Neural progenitor cell (in vitro differentiated cells): ENCODE measurements around the gene PAM. TPM values are rescaled to one million over a fixed set of nuclear protein-coding genes. Genes with fewer than 3 reads are reported as not detected.

Source experiments
- DNase-seq: peaks from one replicate; pipeline ENCODE4 v3.0.0-alpha.2; 2016; ENCODE audit warnings: low spot score
- H2AFZ ChIP-seq: fragments of 200-600 bp; sonication (generic); replicated peaks from 2 replicates; pipeline ENCODE4 v1.6.1; 2016; ENCODE audit warnings: antibody characterized with exemption
- H3F3A ChIP-seq: fragments of 200-600 bp; sonication (generic); 2 replicates; pipeline ENCODE4 v1.6.1; 2016; ENCODE audit warnings: antibody characterized with exemption, low read depth
- H3K27ac ChIP-seq: fragments of 200-600 bp; sonication (generic); 2 replicates; pipeline ENCODE4 v1.5.1; 2016; ENCODE audit warnings: mild to moderate bottlenecking
- H3K27me3 ChIP-seq: fragments of 200-600 bp; sonication (generic); 2 replicates; pipeline ENCODE4 v1.6.1; 2016; ENCODE audit warnings: mild to moderate bottlenecking, moderate library complexity
- H3K36me3 ChIP-seq: fragments of 200-600 bp; sonication (generic); 2 replicates; pipeline ENCODE4 v1.5.1; 2016
- H3K4me1 ChIP-seq: fragments of 200-600 bp; sonication (generic); 2 replicates; pipeline ENCODE4 v1.6.1; 2016; ENCODE audit warnings: mixed run types
- H3K4me2 ChIP-seq: fragments of 200-600 bp; sonication (generic); 2 replicates; pipeline ENCODE4 v1.6.1; 2016
- H3K4me3 ChIP-seq: fragments of 200-600 bp; sonication (generic); 2 replicates; pipeline ENCODE4 v1.5.1; 2016
- H3K79me2 ChIP-seq: fragments of 200-600 bp; sonication (generic); 2 replicates; pipeline ENCODE4 v1.6.1; 2016; ENCODE audit warnings: low read depth
- H3K9ac ChIP-seq: fragments of 200-600 bp; sonication (generic); 2 replicates; pipeline ENCODE4 v1.6.1; 2016
- H3K9me3 ChIP-seq: fragments of 200-600 bp; sonication (generic); 2 replicates; pipeline ENCODE4 v1.5.1; 2016; ENCODE audit warnings: low read depth
- H4K20me1 ChIP-seq: fragments of 200-600 bp; sonication (generic); 2 replicates; pipeline ENCODE4 v1.6.1; 2016; ENCODE audit warnings: low read depth
- H3K27ac Mint-ChIP-seq: 3 replicates; pipeline ENCODE4 v1.8.0; 2021; ENCODE audit warnings: mixed read lengths
- H3K27me3 Mint-ChIP-seq: 2 replicates; pipeline ENCODE4 v1.8.0; 2022; ENCODE audit warnings: low read depth, mild to moderate bottlenecking, inconsistent platforms, moderate library complexity, mixed read lengths; ENCODE audit not compliant: insufficient read depth
- H3K36me3 Mint-ChIP-seq: 3 replicates; pipeline ENCODE4 v1.8.0; 2021; ENCODE audit warnings: mixed read lengths
- H3K4me1 Mint-ChIP-seq: 3 replicates; pipeline ENCODE4 v1.8.0; 2021; ENCODE audit warnings: mixed read lengths
- H3K4me3 Mint-ChIP-seq: 3 replicates; pipeline ENCODE4 v1.8.0; 2021; ENCODE audit warnings: mild to moderate bottlenecking, moderate library complexity, mixed read lengths
- H3K9me3 Mint-ChIP-seq: 3 replicates; pipeline ENCODE4 v1.8.0; 2020; ENCODE audit warnings: mixed read lengths
- CTCF ChIP-seq: fragments of 200-600 bp; sonication (generic); IDR thresholded peaks from 2 replicates; pipeline ENCODE4 v1.5.1; 2017; ENCODE audit warnings: antibody characterized with exemption, mild to moderate bottlenecking
- EZH2 ChIP-seq: fragments of 200-600 bp; sonication (generic); IDR thresholded peaks from 2 replicates; pipeline ENCODE4 v1.6.1; 2017; ENCODE audit warnings: antibody characterized with exemption, mild to moderate bottlenecking, moderate library complexity
- EZH2phosphoT487 ChIP-seq: fragments of 200-600 bp; sonication (generic); IDR thresholded peaks from 2 replicates; pipeline ENCODE4 v1.6.1; 2017; ENCODE audit warnings: antibody characterized with exemption
- total RNA-seq: library from RNA; depleted of rRNA; stranded (reverse); fragments of >200 nt; gene quantifications from 2 replicates; pipeline ENCODE4 v1.2.3, GENCODE V29; 2015; ENCODE audit warnings: low replicate concordance

PAM gene
- total RNA-seq, 1 donor from 2014 or later: 246 TPM

- TF ChIP-seq EZH2 (no peak), EZH2phosphoT487 (no peak), CTCF (no peak)
- peaks cover 19% of the 10 kb centered on the region for H3K4me1 ChIP-seq
- no peak overlapping the region for H2AFZ ChIP-seq
- H3F3A ChIP-seq: peaks cover 5% of the 10 kb centered on the region
- no peaks in the 10 kb centered on the region for H4K20me1 ChIP-seq
- H3K9ac ChIP-seq: no peak overlapping the region
- peak overlapping the region; percentile 74 for H3K27ac ChIP-seq
- Mint-ChIP-seq H3K4me3 (no peak overlapping the region), H3K9me3 (no peaks in the 10 kb centered on the region), H3K4me1 (peaks cover 13% of the 10 kb centered on the region), H3K27ac (peak overlapping the region; percentile 30), H3K36me3 (peaks cover 43% of the 10 kb centered on the region), H3K27me3 (no peaks in the 10 kb centered on the region)
- no peak for DNase-seq
- no peak overlapping the region for H3K4me3 ChIP-seq
- H3K36me3 ChIP-seq: no peaks in the 10 kb centered on the region
- peaks cover 50% of the 10 kb centered on the region for H3K79me2 ChIP-seq
- peak overlapping the region; percentile 21 for H3K4me2 ChIP-seq
- H3K27me3 ChIP-seq: no peaks in the 10 kb centered on the region
- no peaks in the 10 kb centered on the region for H3K9me3 ChIP-seq
Measured at GRCh38 chr5:102876610-102877009, 121.5 kb downstream of the PAM start.

- peaks cover 16% of the 10 kb centered on the region for H3K4me1 ChIP-seq
- no peaks in the 10 kb centered on the region for H3K36me3 ChIP-seq
- H3K27ac Mint-ChIP-seq: no peak overlapping the region
- no peaks in the 10 kb centered on the region for H3K9me3 ChIP-seq
- H3K9ac ChIP-seq: no peak overlapping the region
- H3K79me2 ChIP-seq: peaks cover 52% of the 10 kb centered on the region
- H3K27me3 Mint-ChIP-seq: no peaks in the 10 kb centered on the region
- H4K20me1 ChIP-seq: no peaks in the 10 kb centered on the region
- no peak for TF ChIP-seq EZH2phosphoT487
- no peak for TF ChIP-seq EZH2
- TF ChIP-seq CTCF: no peak
- no peak overlapping the region for H3K4me2 ChIP-seq
- no peaks in the 10 kb centered on the region for H3K27me3 ChIP-seq
- DNase-seq: no peak
- H3K4me3 Mint-ChIP-seq: no peak overlapping the region
- H3K27ac ChIP-seq: no peak overlapping the region
- H3K4me1 Mint-ChIP-seq: peaks cover 14% of the 10 kb centered on the region
- H3K36me3 Mint-ChIP-seq: peaks cover 50% of the 10 kb centered on the region
- H2AFZ ChIP-seq: no peak overlapping the region
- H3K9me3 Mint-ChIP-seq: peaks cover 12% of the 10 kb centered on the region
- H3F3A ChIP-seq: peaks cover 5% of the 10 kb centered on the region
- H3K4me3 ChIP-seq: no peak overlapping the region
Measured at GRCh38 chr5:102879741-102880140, 124.6 kb downstream of the PAM start.

- Histone ChIP-seq H3K79me2 (peaks cover 65% of the 10 kb centered on the region), H2AFZ (no peak overlapping the region), H3K4me3 (no peak overlapping the region), H3K4me2 (no peak overlapping the region), H3K9ac (no peak overlapping the region), H3K27ac (no peak overlapping the region), H3K9me3 (no peaks in the 10 kb centered on the region), H3F3A (peaks cover 5% of the 10 kb centered on the region), H3K27me3 (no peaks in the 10 kb centered on the region), H4K20me1 (no peaks in the 10 kb centered on the region), H3K36me3 (no peaks in the 10 kb centered on the region), H3K4me1 (peaks cover 13% of the 10 kb centered on the region)
- TF ChIP-seq EZH2: no peak
- TF ChIP-seq EZH2phosphoT487: no peak
- TF ChIP-seq CTCF: no peak
- Mint-ChIP-seq H3K27ac (no peak overlapping the region), H3K4me3 (no peak overlapping the region), H3K36me3 (peaks cover 48% of the 10 kb centered on the region), H3K9me3 (peaks cover 18% of the 10 kb centered on the region), H3K27me3 (no peaks in the 10 kb centered on the region), H3K4me1 (peaks cover 7% of the 10 kb centered on the region)
- no peak for DNase-seq
Measured at GRCh38 chr5:102886586-102886985, 131.5 kb downstream of the PAM start.
